Measurements from ENCODE around the gene CSNK2A1.

The CSNK2A1 gene

GRCh38 chr20:430091-430999 is 113.2 kb downstream of the CSNK2A1 start:
- no peak for DNase-seq (ENCODE audit: low spot score)

- DNase-seq (ENCODE audit: low spot score), result no peak
These were observed 114.9 kb downstream of the CSNK2A1 start for GRCh38 chr20:428658-429200.

- DNase-seq (ENCODE audit: low spot score), result no peak
These were observed 115.5 kb downstream of the CSNK2A1 start for GRCh38 chr20:427849-428657.

- no peak for DNase-seq (ENCODE audit: low spot score)
These were observed 116.2 kb downstream of the CSNK2A1 start for GRCh38 chr20:427401-427800.

GRCh38 chr20:426566-426965 is 117.0 kb downstream of the CSNK2A1 start:
- no peak for DNase-seq (ENCODE audit: low spot score)
